Smooth muscle cell (in vitro differentiated cells): ENCODE results near the gene THEMIS. TPM values are rescaled to one million over a fixed set of nuclear protein-coding genes. Genes with fewer than 3 reads are reported as not detected.

Source experiments
- DNase-seq: peaks from one replicate; lab custom pipeline; 2025; ENCODE audit not compliant: unreplicated experiment; lab: John Stamatoyannopoulos, UW
- H2AFZ ChIP-seq: fragments of 200-600 bp; sonication (generic); 2 replicates; pipeline ENCODE4 v1.6.0; 2016; ENCODE audit warnings: antibody characterized with exemption, low read depth, mild to moderate bottlenecking
- H3F3A ChIP-seq: fragments of 200-600 bp; sonication (generic); 2 replicates; pipeline ENCODE4 v1.6.0; 2017; ENCODE audit warnings: antibody characterized with exemption, low read depth
- H3K27ac ChIP-seq: fragments of 200-600 bp; sonication (generic); 2 replicates; pipeline ENCODE4 v1.5.1; 2016; ENCODE audit warnings: low read depth, mild to moderate bottlenecking
- H3K27me3 ChIP-seq: fragments of 200-600 bp; sonication (generic); 2 replicates; pipeline ENCODE4 v1.6.1; 2016; ENCODE audit warnings: low read depth, mild to moderate bottlenecking
- H3K36me3 ChIP-seq: fragments of 200-600 bp; sonication (generic); 2 replicates; pipeline ENCODE4 v1.5.1; 2016; ENCODE audit warnings: low read depth
- H3K4me1 ChIP-seq: fragments of 200-600 bp; sonication (generic); 2 replicates; pipeline ENCODE4 v1.5.1; 2016; ENCODE audit warnings: low read depth
- H3K4me2 ChIP-seq: fragments of 200-600 bp; sonication (generic); 2 replicates; pipeline ENCODE4 v1.6.0; 2016; ENCODE audit warnings: mild to moderate bottlenecking
- H3K4me3 ChIP-seq: fragments of 200-600 bp; sonication (generic); 2 replicates; pipeline ENCODE4 v1.5.1; 2016; ENCODE audit warnings: mild to moderate bottlenecking
- H3K79me2 ChIP-seq: fragments of 200-600 bp; sonication (generic); 2 replicates; pipeline ENCODE4 v1.6.0; 2016; ENCODE audit warnings: low read depth, mild to moderate bottlenecking
- H3K9ac ChIP-seq: fragments of 200-600 bp; sonication (generic); 2 replicates; pipeline ENCODE4 v1.6.0; 2016; ENCODE audit warnings: low read depth
- H3K9me3 ChIP-seq: fragments of 200-600 bp; sonication (generic); replicated peaks from 2 replicates; pipeline ENCODE4 v1.5.1; 2016; ENCODE audit warnings: low read depth
- H4K20me1 ChIP-seq: fragments of 200-600 bp; sonication (generic); 2 replicates; pipeline ENCODE4 v1.6.0; 2016; ENCODE audit warnings: low read depth
- CTCF ChIP-seq: fragments of 200-600 bp; sonication (generic); IDR thresholded peaks from 2 replicates; pipeline ENCODE4 v1.5.1; 2017; ENCODE audit warnings: borderline replicate concordance, mild to moderate bottlenecking, antibody characterized with exemption; ENCODE audit not compliant: insufficient read depth, poor library complexity, severe bottlenecking
- WGBS: methylation state at CpG from one replicate; pipeline ENCODE4 v1.1.7; 2016; ENCODE audit warnings: low lambda C conversion rate; 5-methylcytosine and 5-hydroxymethylcytosine counted together
- polyA plus RNA-seq: library from polyadenylated mRNA; unstranded; fragments of >200 nt; fragmentation: Nextera tagmentation; extraction: Ambion mirVana; gene quantifications from 2 replicates; pipeline ENCODE4 v1.2.1, GENCODE V29; 2016
- total RNA-seq: library from RNA; depleted of rRNA; stranded (reverse); fragments of >200 nt; gene quantifications from 2 replicates; pipeline ENCODE4 v1.2.3, GENCODE V29; 2014

Gene THEMIS
- total RNA-seq (not detected in 2 replicates), polyA plus RNA-seq (not detected in 2 replicates)

GRCh38 chr6:127900935-127901334 is at the start of gene THEMIS:
Gene THEMIS, minus strand, starts transcription at chr6:127901058. Its CDS starts 126 bp downstream, at chr6:127900932.
- Histone ChIP-seq H3K4me1 (peaks cover 2% of the 10 kb centered on the region), H3K9ac (no peak within 1 kb of the TSS), H3K79me2 (no peaks in the 10 kb centered on the region), H4K20me1 (no peaks in the 10 kb centered on the region), H3F3A (no peaks in the 10 kb centered on the region), H3K27ac (no peak within 1 kb of the TSS), H3K9me3 (no peaks in the 10 kb centered on the region), H3K4me2 (no peak within 1 kb of the TSS), H2AFZ (no peak within 1 kb of the TSS), H3K27me3 (no peaks in the 10 kb centered on the region), H3K4me3 (no peak within 1 kb of the TSS), H3K36me3 (no peaks in the 10 kb centered on the region)
- no peak for TF ChIP-seq CTCF
- no peak for DNase-seq
- 91% methylated on average over 2 of the region's 2 CpGs for WGBS

- Histone ChIP-seq H3F3A (no peaks in the 10 kb centered on the region), H3K4me1 (no peaks in the 10 kb centered on the region), H3K79me2 (no peaks in the 10 kb centered on the region), H3K9ac (no peak overlapping the region), H3K4me2 (no peak overlapping the region), H3K27me3 (no peaks in the 10 kb centered on the region), H4K20me1 (no peaks in the 10 kb centered on the region), H3K4me3 (no peak overlapping the region), H3K9me3 (no peaks in the 10 kb centered on the region), H2AFZ (no peak overlapping the region), H3K27ac (no peak overlapping the region), H3K36me3 (no peaks in the 10 kb centered on the region)
- TF ChIP-seq CTCF: no peak
- no peak for DNase-seq
- WGBS: 95% methylated on average over 3 of the region's 3 CpGs
These were observed 48.4 kb upstream of the THEMIS start for GRCh38 chr6:127949251-127949650.

- Histone ChIP-seq H3K27ac (no peak overlapping the region), H4K20me1 (no peaks in the 10 kb centered on the region), H3K79me2 (no peaks in the 10 kb centered on the region), H3K4me2 (no peak overlapping the region), H3K27me3 (no peaks in the 10 kb centered on the region), H3K36me3 (no peaks in the 10 kb centered on the region), H3K9me3 (no peaks in the 10 kb centered on the region), H2AFZ (no peak overlapping the region), H3K4me1 (no peaks in the 10 kb centered on the region), H3K9ac (no peak overlapping the region), H3K4me3 (no peak overlapping the region), H3F3A (no peaks in the 10 kb centered on the region)
- no peak for TF ChIP-seq CTCF
- DNase-seq: no peak
- 96% methylated on average over 2 of the region's 2 CpGs for WGBS
These were observed 45.5 kb upstream of the THEMIS start for GRCh38 chr6:127946388-127946787.

GRCh38 chr6:127945434-127946097 is 44.7 kb upstream of the THEMIS start:
- no peaks in the 10 kb centered on the region for H3K4me1 ChIP-seq
- no peaks in the 10 kb centered on the region for H3K79me2 ChIP-seq
- no peaks in the 10 kb centered on the region for H3F3A ChIP-seq
- H3K4me2 ChIP-seq: no peak overlapping the region
- no peak overlapping the region for H3K9ac ChIP-seq
- 87% methylated on average over 3 of the region's 3 CpGs for WGBS
- H3K27me3 ChIP-seq: no peaks in the 10 kb centered on the region
- H3K27ac ChIP-seq: no peak overlapping the region
- no peaks in the 10 kb centered on the region for H3K9me3 ChIP-seq
- H3K4me3 ChIP-seq: no peak overlapping the region
- DNase-seq: no peak
- TF ChIP-seq CTCF: no peak
- no peaks in the 10 kb centered on the region for H4K20me1 ChIP-seq
- no peak overlapping the region for H2AFZ ChIP-seq
- no peaks in the 10 kb centered on the region for H3K36me3 ChIP-seq
